GM23338 (cell line): ENCODE measurements around the gene SPAAR. TPM values are rescaled to one million over a fixed set of nuclear protein-coding genes. Genes with fewer than 3 reads are reported as not detected.

Experiments used
- ATAC-seq: fragments of 200-7000 bp; cut with Tn5 transposase; 3 replicates; pipeline ENCODE4 v1.9.1; 2020
- DNase-seq: peaks from one replicate; pipeline ENCODE4 v3.0.0-alpha.2; 2015; ENCODE audit warnings: low spot score
- H2AFZ ChIP-seq: fragments of 200-600 bp; sonication (generic); 2 replicates; pipeline ENCODE4 v1.8.0; 2016; ENCODE audit warnings: antibody characterized with exemption, mild to moderate bottlenecking, moderate library complexity
- H3F3A ChIP-seq: fragments of 200-600 bp; sonication (generic); replicated peaks from 2 replicates; pipeline ENCODE4 v1.8.0; 2017; ENCODE audit warnings: antibody characterized with exemption, mixed run types, low read depth
- H3K27ac ChIP-seq: fragments of 200-600 bp; sonication (generic); 2 replicates; pipeline ENCODE4 v1.6.1; 2016; ENCODE audit warnings: low read depth
- H3K27me3 ChIP-seq: fragments of 200-600 bp; sonication (generic); 2 replicates; pipeline ENCODE4 v1.8.0; 2016; ENCODE audit warnings: mild to moderate bottlenecking, mixed run types, moderate library complexity; ENCODE audit not compliant: insufficient read depth
- H3K36me3 ChIP-seq: fragments of 200-600 bp; sonication (generic); 2 replicates; pipeline ENCODE4 v1.8.0; 2016; ENCODE audit warnings: mild to moderate bottlenecking; ENCODE audit not compliant: insufficient read depth
- H3K4me1 ChIP-seq: fragments of 200-600 bp; sonication (generic); 2 replicates; pipeline ENCODE4 v1.8.0; 2016; ENCODE audit warnings: mild to moderate bottlenecking, moderate library complexity; ENCODE audit not compliant: insufficient read depth
- H3K4me2 ChIP-seq: fragments of 200-600 bp; sonication (generic); 2 replicates; pipeline ENCODE4 v1.7.1; 2017; ENCODE audit warnings: mixed run types
- H3K4me3 ChIP-seq: fragments of 200-600 bp; sonication (generic); 2 replicates; pipeline ENCODE4 v1.6.1; 2016; ENCODE audit warnings: mixed run types
- H3K79me2 ChIP-seq: fragments of 200-600 bp; sonication (generic); replicated peaks from 2 replicates; pipeline ENCODE4 v1.8.0; 2017; ENCODE audit warnings: mild to moderate bottlenecking; ENCODE audit not compliant: insufficient read depth
- H3K9me2 ChIP-seq: fragments of 200-600 bp; sonication (generic); 2 replicates; pipeline ENCODE4 v1.8.0; 2017; ENCODE audit not compliant: insufficient read depth
- H4K20me1 ChIP-seq: fragments of 200-600 bp; sonication (generic); replicated peaks from 2 replicates; pipeline ENCODE4 v1.8.0; 2017; ENCODE audit warnings: mild to moderate bottlenecking; ENCODE audit not compliant: insufficient read depth
- H3K27ac Mint-ChIP-seq: 2 replicates; pipeline ENCODE4 v1.8.0; 2020; ENCODE audit warnings: inconsistent platforms, mild to moderate bottlenecking, moderate library complexity, mixed read lengths
- H3K27me3 Mint-ChIP-seq: 3 replicates; pipeline ENCODE4 v1.8.0; 2022; ENCODE audit warnings: low read depth, mild to moderate bottlenecking, moderate library complexity, mixed read lengths, inconsistent platforms; ENCODE audit not compliant: insufficient read depth, poor library complexity
- H3K36me3 Mint-ChIP-seq: 3 replicates; pipeline ENCODE4 v1.8.0; 2021; ENCODE audit warnings: low read depth, mild to moderate bottlenecking, inconsistent platforms, moderate library complexity, mixed read lengths
- H3K4me1 Mint-ChIP-seq: 3 replicates; pipeline ENCODE4 v1.8.0; 2020; ENCODE audit warnings: mild to moderate bottlenecking, inconsistent platforms, mixed read lengths
- H3K4me3 Mint-ChIP-seq: 3 replicates; pipeline ENCODE4 v1.8.0; 2021; ENCODE audit warnings: moderate library complexity, mild to moderate bottlenecking, inconsistent platforms, mixed read lengths
- H3K9me3 Mint-ChIP-seq: 3 replicates; pipeline ENCODE4 v1.8.0; 2020; ENCODE audit warnings: moderate library complexity, mild to moderate bottlenecking, inconsistent platforms, mixed read lengths
- CREB1 ChIP-seq: fragments of 250-450 bp; sonication (Bioruptor Pico); IDR thresholded peaks from 2 replicates; pipeline ENCODE4 v1.5.0; 2020; ENCODE audit warnings: low read depth, mild to moderate bottlenecking, moderate library complexity
- CTCF ChIP-seq, 2 experiments: fragments of 200-600 bp in 1 of 2; sonication (generic) in 1 of 2; conservative IDR thresholded peaks; 2 replicates each; pipeline versions ENCODE4 v1.5.1 to v1.6.1; 2016 to 2017; ENCODE audit warnings: antibody characterized with exemption in 2 of 2, low read depth in 2 of 2, mild to moderate bottlenecking in 2 of 2, moderate library complexity in 1 of 2
- ETS1 ChIP-seq: IDR thresholded peaks from 2 replicates; pipeline ENCODE4 v1.6.1; 2016; ENCODE audit warnings: antibody characterized with exemption
- EZH2 ChIP-seq: fragments of 200-600 bp; sonication (generic); IDR thresholded peaks from one replicate; pipeline ENCODE4 v1.8.0; 2017; ENCODE audit warnings: antibody characterized with exemption, mild to moderate bottlenecking, low read depth; ENCODE audit not compliant: unreplicated experiment
- EZH2phosphoT487 ChIP-seq: fragments of 200-600 bp; sonication (generic); IDR thresholded peaks from one replicate; pipeline ENCODE4 v1.8.1; 2018; ENCODE audit warnings: antibody characterized with exemption; ENCODE audit not compliant: unreplicated experiment
- JUNB ChIP-seq: IDR thresholded peaks from one replicate; pipeline ENCODE4 v1.6.1; 2016; ENCODE audit warnings: antibody characterized with exemption; ENCODE audit not compliant: unreplicated experiment
- NANOG ChIP-seq: IDR thresholded peaks from 2 replicates; pipeline ENCODE4 v1.6.1; 2016; ENCODE audit warnings: antibody characterized with exemption, borderline replicate concordance
- POLR2AphosphoS5 ChIP-seq: IDR thresholded peaks from 2 replicates; pipeline ENCODE4 v1.6.1; 2016; ENCODE audit warnings: antibody characterized with exemption, low read depth
- STAT1 ChIP-seq: IDR thresholded peaks from one replicate; pipeline ENCODE4 v1.6.1; 2016; ENCODE audit warnings: antibody characterized with exemption; ENCODE audit not compliant: unreplicated experiment
- ZNF114 ChIP-seq: fragments of 250-450 bp; sonication (Bioruptor Pico); IDR thresholded peaks from 2 replicates; pipeline ENCODE4 v1.5.0; 2020; ENCODE audit warnings: mild to moderate bottlenecking, moderate library complexity
- ZNF331 ChIP-seq: fragments of 250-450 bp; sonication (Bioruptor Pico); IDR thresholded peaks from 2 replicates; pipeline ENCODE4 v1.5.0; 2020; ENCODE audit warnings: low read depth, mild to moderate bottlenecking, moderate library complexity
- polyA plus RNA-seq: library from polyadenylated mRNA; unstranded; fragments of >200 nt; fragmentation: Nextera tagmentation; extraction: Ambion mirVana; gene quantifications from 2 replicates; pipeline ENCODE4 v1.2.1, GENCODE V29; 2016
- total RNA-seq: library from RNA; depleted of rRNA; stranded (reverse); fragments of >200 nt; shearing (Covaris generic); gene quantifications from 2 replicates; pipeline ENCODE4 v1.2.3, GENCODE V29; 2014
- TF ChIP-seq, protein P1 (sequence below): fragments of 250-450 bp; sonication (Bioruptor Pico); IDR thresholded peaks from 2 replicates; pipeline ENCODE4 v1.5.0; 2020; ENCODE audit warnings: mild to moderate bottlenecking, moderate library complexity
- TF ChIP-seq, protein P2 (sequence below): IDR thresholded peaks from one replicate; pipeline ENCODE4 v1.6.1; 2018; ENCODE audit warnings: antibody characterized with exemption; ENCODE audit not compliant: unreplicated experiment

Gene SPAAR
- total and polyA plus RNA-seq, 2 experiments from 2014 or later = not detected

DNA sequence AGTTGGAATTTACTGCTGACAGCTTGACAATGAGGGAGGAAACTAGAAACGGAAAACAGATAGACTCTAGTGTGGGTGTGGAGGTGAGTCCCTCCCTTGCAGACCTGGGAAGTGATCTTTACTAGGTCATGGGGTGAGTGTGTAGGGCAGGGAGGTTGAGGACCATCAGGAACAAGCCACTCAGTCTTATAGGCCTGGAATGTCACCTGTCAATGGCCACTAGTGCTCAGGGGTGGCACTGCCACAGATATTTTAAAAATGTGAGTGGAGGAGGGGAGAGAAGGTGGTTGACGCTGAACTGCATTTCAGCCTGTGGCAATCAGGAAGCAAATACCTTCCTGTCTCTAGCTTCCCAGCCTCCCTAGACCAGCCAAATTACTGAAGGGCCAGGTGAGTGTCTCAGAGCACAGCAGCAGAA is 39.6 kb downstream of the SPAAR start:
- Histone ChIP-seq H3K27me3 (peaks cover 13% of the 10 kb centered on the region), H3K9me2 (peaks cover 6% of the 10 kb centered on the region), H2AFZ (no peak overlapping the region), H3K4me3 (no peak overlapping the region), H3K27ac (no peak overlapping the region), H3F3A (no peaks in the 10 kb centered on the region), H3K4me1 (no peaks in the 10 kb centered on the region), H3K79me2 (no peaks in the 10 kb centered on the region), H3K4me2 (no peak overlapping the region), H3K36me3 (no peaks in the 10 kb centered on the region), H4K20me1 (no peaks in the 10 kb centered on the region)
- ATAC-seq (peak; percentile 49), DNase-seq (peak; percentile 56)
- no peak overlapping the region for H3K27ac Mint-ChIP-seq
- H3K9me3 Mint-ChIP-seq = peaks cover 6% of the 10 kb centered on the region; the same call in 2 of the 3 replicates
- no peaks in the 10 kb centered on the region; the same call in 2 of the 3 replicates for H3K36me3 Mint-ChIP-seq
- H3K4me3 Mint-ChIP-seq = no peak overlapping the region
- H3K4me1 Mint-ChIP-seq = peaks cover 7% of the 10 kb centered on the region; the same call in 2 of the 3 replicates
- peaks cover 16% of the 10 kb centered on the region for H3K27me3 Mint-ChIP-seq
- TF ChIP-seq EZH2phosphoT487 (no peak), CREB1 (no peak), EZH2 (no peak), STAT1 (no peak), ETS1 (no peak), ZNF331 (CRISPR knock-in tag) (no peak), CTCF (conservative IDR thresholded peaks at IDR 0.05; ENCODE audit: low read depth in 2 of 2) (no peak), NANOG (no peak), ZNF114 (no peak), POLR2AphosphoS5 (no peak), JUNB (no peak)
- TF ChIP-seq, protein P1, sequence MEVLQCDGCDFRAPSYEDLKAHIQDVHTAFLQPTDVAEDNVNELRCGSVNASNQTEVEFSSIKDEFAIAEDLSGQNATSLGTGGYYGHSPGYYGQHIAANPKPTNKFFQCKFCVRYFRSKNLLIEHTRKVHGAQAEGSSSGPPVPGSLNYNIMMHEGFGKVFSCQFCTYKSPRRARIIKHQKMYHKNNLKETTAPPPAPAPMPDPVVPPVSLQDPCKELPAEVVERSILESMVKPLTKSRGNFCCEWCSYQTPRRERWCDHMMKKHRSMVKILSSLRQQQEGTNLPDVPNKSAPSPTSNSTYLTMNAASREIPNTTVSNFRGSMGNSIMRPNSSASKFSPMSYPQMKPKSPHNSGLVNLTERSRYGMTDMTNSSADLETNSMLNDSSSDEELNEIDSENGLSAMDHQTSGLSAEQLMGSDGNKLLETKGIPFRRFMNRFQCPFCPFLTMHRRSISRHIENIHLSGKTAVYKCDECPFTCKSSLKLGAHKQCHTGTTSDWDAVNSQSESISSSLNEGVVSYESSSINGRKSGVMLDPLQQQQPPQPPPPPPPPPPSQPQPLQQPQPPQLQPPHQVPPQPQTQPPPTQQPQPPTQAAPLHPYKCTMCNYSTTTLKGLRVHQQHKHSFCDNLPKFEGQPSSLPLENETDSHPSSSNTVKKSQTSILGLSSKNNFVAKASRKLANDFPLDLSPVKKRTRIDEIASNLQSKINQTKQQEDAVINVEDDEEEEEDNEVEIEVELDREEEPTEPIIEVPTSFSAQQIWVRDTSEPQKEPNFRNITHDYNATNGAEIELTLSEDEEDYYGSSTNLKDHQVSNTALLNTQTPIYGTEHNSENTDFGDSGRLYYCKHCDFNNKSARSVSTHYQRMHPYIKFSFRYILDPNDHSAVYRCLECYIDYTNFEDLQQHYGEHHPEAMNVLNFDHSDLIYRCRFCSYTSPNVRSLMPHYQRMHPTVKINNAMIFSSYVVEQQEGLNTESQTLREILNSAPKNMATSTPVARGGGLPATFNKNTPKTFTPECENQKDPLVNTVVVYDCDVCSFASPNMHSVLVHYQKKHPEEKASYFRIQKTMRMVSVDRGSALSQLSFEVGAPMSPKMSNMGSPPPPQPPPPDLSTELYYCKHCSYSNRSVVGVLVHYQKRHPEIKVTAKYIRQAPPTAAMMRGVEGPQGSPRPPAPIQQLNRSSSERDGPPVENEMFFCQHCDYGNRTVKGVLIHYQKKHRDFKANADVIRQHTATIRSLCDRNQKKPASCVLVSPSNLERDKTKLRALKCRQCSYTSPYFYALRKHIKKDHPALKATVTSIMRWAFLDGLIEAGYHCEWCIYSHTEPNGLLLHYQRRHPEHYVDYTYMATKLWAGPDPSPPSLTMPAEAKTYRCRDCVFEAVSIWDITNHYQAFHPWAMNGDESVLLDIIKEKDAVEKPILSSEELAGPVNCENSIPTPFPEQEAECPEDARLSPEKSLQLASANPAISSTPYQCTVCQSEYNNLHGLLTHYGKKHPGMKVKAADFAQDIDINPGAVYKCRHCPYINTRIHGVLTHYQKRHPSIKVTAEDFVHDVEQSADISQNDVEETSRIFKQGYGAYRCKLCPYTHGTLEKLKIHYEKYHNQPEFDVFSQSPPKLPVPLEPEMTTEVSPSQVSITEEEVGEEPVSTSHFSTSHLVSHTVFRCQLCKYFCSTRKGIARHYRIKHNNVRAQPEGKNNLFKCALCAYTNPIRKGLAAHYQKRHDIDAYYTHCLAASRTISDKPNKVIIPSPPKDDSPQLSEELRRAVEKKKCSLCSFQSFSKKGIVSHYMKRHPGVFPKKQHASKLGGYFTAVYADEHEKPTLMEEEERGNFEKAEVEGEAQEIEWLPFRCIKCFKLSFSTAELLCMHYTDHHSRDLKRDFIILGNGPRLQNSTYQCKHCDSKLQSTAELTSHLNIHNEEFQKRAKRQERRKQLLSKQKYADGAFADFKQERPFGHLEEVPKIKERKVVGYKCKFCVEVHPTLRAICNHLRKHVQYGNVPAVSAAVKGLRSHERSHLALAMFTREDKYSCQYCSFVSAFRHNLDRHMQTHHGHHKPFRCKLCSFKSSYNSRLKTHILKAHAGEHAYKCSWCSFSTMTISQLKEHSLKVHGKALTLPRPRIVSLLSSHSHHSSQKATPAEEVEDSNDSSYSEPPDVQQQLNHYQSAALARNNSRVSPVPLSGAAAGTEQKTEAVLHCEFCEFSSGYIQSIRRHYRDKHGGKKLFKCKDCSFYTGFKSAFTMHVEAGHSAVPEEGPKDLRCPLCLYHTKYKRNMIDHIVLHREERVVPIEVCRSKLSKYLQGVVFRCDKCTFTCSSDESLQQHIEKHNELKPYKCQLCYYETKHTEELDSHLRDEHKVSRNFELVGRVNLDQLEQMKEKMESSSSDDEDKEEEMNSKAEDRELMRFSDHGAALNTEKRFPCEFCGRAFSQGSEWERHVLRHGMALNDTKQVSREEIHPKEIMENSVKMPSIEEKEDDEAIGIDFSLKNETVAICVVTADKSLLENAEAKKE = no peak
- TF ChIP-seq, protein P2, sequence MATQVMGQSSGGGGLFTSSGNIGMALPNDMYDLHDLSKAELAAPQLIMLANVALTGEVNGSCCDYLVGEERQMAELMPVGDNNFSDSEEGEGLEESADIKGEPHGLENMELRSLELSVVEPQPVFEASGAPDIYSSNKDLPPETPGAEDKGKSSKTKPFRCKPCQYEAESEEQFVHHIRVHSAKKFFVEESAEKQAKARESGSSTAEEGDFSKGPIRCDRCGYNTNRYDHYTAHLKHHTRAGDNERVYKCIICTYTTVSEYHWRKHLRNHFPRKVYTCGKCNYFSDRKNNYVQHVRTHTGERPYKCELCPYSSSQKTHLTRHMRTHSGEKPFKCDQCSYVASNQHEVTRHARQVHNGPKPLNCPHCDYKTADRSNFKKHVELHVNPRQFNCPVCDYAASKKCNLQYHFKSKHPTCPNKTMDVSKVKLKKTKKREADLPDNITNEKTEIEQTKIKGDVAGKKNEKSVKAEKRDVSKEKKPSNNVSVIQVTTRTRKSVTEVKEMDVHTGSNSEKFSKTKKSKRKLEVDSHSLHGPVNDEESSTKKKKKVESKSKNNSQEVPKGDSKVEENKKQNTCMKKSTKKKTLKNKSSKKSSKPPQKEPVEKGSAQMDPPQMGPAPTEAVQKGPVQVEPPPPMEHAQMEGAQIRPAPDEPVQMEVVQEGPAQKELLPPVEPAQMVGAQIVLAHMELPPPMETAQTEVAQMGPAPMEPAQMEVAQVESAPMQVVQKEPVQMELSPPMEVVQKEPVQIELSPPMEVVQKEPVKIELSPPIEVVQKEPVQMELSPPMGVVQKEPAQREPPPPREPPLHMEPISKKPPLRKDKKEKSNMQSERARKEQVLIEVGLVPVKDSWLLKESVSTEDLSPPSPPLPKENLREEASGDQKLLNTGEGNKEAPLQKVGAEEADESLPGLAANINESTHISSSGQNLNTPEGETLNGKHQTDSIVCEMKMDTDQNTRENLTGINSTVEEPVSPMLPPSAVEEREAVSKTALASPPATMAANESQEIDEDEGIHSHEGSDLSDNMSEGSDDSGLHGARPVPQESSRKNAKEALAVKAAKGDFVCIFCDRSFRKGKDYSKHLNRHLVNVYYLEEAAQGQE = no peak
